Hepatocyte (in vitro differentiated cells): ENCODE results near the gene HOXB4. TPM values are rescaled to one million over a fixed set of nuclear protein-coding genes. Genes with fewer than 3 reads are reported as not detected.

Experiments used
- DNase-seq: peaks from one replicate; pipeline ENCODE4 v3.0.0-alpha.2; 2016; ENCODE audit warnings: low spot score
- H2AFZ ChIP-seq: fragments of 200-600 bp; sonication (generic); 2 replicates; pipeline ENCODE4 v1.6.0; 2016; ENCODE audit warnings: antibody characterized with exemption, mild to moderate bottlenecking
- H3K27ac ChIP-seq: fragments of 200-600 bp; sonication (generic); 2 replicates; pipeline ENCODE4 v1.5.1; 2016; ENCODE audit warnings: mild to moderate bottlenecking
- H3K27me3 ChIP-seq: fragments of 200-600 bp; sonication (generic); 2 replicates; pipeline ENCODE4 v1.6.1; 2016
- H3K36me3 ChIP-seq: fragments of 200-600 bp; sonication (generic); replicated peaks from 2 replicates; pipeline ENCODE4 v1.5.1; 2016; ENCODE audit warnings: low read depth; ENCODE audit not compliant: insufficient read depth
- H3K4me1 ChIP-seq: fragments of 200-600 bp; sonication (generic); 2 replicates; pipeline ENCODE4 v1.5.1; 2016; ENCODE audit warnings: mild to moderate bottlenecking, moderate library complexity; ENCODE audit not compliant: insufficient read depth
- H3K4me2 ChIP-seq: fragments of 200-600 bp; sonication (generic); 2 replicates; pipeline ENCODE4 v1.6.0; 2016
- H3K4me3 ChIP-seq: fragments of 200-600 bp; sonication (generic); 2 replicates; pipeline ENCODE4 v1.5.1; 2016; ENCODE audit warnings: mild to moderate bottlenecking
- H3K79me2 ChIP-seq: fragments of 200-600 bp; sonication (generic); 2 replicates; pipeline ENCODE4 v1.6.0; 2017; ENCODE audit warnings: mild to moderate bottlenecking
- H3K9me2 ChIP-seq: fragments of 200-600 bp; sonication (generic); replicated peaks from 2 replicates; pipeline ENCODE4 v1.6.0; 2017; ENCODE audit warnings: mild to moderate bottlenecking; ENCODE audit not compliant: insufficient read depth
- H3K9me3 ChIP-seq: fragments of 200-600 bp; sonication (generic); 2 replicates; pipeline ENCODE4 v1.5.1; 2016; ENCODE audit warnings: low read depth, mild to moderate bottlenecking
- H4K20me1 ChIP-seq: fragments of 200-600 bp; sonication (generic); 2 replicates; pipeline ENCODE4 v1.6.0; 2016; ENCODE audit warnings: mild to moderate bottlenecking; ENCODE audit not compliant: insufficient read depth, poor library complexity, severe bottlenecking
- EZH2 ChIP-seq: fragments of 200-600 bp; sonication (generic); IDR thresholded peaks from 2 replicates; pipeline ENCODE4 v1.6.1; 2016; ENCODE audit warnings: antibody characterized with exemption, mild to moderate bottlenecking, borderline replicate concordance
- EZH2phosphoT487 ChIP-seq: fragments of 200-600 bp; sonication (generic); IDR thresholded peaks from one replicate; pipeline ENCODE4 v1.6.1; 2018; ENCODE audit warnings: antibody characterized with exemption, mild to moderate bottlenecking, low read depth, moderate library complexity; ENCODE audit not compliant: unreplicated experiment, severe bottlenecking
- WGBS: methylation state at CpG from one replicate; pipeline ENCODE4 v1.1.6; 2016; ENCODE audit warnings: low lambda C conversion rate; ENCODE audit errors: missing lambda C conversion rate; 5-methylcytosine and 5-hydroxymethylcytosine counted together
- polyA plus RNA-seq: library from polyadenylated mRNA; unstranded; fragments of >200 nt; fragmentation: Nextera tagmentation; extraction: Ambion mirVana; gene quantifications from 2 replicates; pipeline ENCODE4 v1.2.1, GENCODE V29; 2016
- total RNA-seq: library from RNA; depleted of rRNA; stranded (reverse); fragments of >200 nt; gene quantifications from 2 replicates; pipeline ENCODE4 v1.2.3, GENCODE V29; 2014
- TF ChIP-seq, protein P1 (sequence below): fragments of 200-600 bp; sonication (generic); IDR thresholded peaks from 2 replicates; pipeline ENCODE4 v1.5.1; 2016; ENCODE audit warnings: antibody characterized with exemption, mild to moderate bottlenecking; ENCODE audit not compliant: poor library complexity

HOXB4 gene
- total and polyA plus RNA-seq, 2 experiments from 2014 or later = 1.8 to 2.2 TPM

DNA sequence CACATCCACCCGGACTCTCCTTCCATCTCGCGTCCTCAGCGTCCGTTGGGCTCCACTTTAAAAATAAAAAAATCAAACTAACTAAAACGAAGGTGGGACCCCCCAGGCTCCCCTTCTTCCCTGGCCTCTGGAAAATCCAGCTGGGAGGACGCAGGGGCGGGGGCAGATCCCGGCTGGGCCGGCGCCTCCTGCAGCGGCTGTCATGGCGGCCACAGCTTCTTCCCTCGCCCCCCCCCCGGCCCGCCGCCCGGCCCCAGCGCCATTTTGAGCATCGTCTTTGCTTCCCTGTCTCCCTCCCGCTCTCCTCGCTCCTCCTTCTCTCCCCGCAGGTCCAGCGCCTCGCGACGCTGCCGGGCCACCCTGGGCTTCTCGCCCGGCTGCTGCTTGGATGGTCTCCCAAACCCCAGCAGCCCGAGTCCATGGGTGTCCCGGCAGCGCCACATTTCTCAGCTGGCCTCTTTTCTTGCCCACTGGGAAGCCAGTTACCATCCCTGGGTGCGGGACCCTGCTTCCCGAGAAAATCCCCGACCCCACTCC, 36.5 kb downstream of the HOXB4 start:
- Histone ChIP-seq H4K20me1 (no peaks in the 10 kb centered on the region), H3K27me3 (peaks cover 77% of the 10 kb centered on the region), H3K4me1 (peaks cover 14% of the 10 kb centered on the region), H3K4me2 (peak overlapping the region; percentile 91), H3K27ac (peak overlapping the region; percentile 96), H2AFZ (peak overlapping the region; percentile 53), H3K9me2 (no peaks in the 10 kb centered on the region), H3K36me3 (no peaks in the 10 kb centered on the region), H3K9me3 (no peaks in the 10 kb centered on the region), H3K79me2 (peaks cover 20% of the 10 kb centered on the region), H3K4me3 (peak overlapping the region; percentile 28)
- DNase-seq = peak; percentile 50
- TF ChIP-seq, protein P1, sequence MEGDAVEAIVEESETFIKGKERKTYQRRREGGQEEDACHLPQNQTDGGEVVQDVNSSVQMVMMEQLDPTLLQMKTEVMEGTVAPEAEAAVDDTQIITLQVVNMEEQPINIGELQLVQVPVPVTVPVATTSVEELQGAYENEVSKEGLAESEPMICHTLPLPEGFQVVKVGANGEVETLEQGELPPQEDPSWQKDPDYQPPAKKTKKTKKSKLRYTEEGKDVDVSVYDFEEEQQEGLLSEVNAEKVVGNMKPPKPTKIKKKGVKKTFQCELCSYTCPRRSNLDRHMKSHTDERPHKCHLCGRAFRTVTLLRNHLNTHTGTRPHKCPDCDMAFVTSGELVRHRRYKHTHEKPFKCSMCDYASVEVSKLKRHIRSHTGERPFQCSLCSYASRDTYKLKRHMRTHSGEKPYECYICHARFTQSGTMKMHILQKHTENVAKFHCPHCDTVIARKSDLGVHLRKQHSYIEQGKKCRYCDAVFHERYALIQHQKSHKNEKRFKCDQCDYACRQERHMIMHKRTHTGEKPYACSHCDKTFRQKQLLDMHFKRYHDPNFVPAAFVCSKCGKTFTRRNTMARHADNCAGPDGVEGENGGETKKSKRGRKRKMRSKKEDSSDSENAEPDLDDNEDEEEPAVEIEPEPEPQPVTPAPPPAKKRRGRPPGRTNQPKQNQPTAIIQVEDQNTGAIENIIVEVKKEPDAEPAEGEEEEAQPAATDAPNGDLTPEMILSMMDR = no peak
- TF ChIP-seq EZH2 = peak; percentile 21
- WGBS = 6% methylated on average over 23 of the region's 36 CpGs

DNA sequence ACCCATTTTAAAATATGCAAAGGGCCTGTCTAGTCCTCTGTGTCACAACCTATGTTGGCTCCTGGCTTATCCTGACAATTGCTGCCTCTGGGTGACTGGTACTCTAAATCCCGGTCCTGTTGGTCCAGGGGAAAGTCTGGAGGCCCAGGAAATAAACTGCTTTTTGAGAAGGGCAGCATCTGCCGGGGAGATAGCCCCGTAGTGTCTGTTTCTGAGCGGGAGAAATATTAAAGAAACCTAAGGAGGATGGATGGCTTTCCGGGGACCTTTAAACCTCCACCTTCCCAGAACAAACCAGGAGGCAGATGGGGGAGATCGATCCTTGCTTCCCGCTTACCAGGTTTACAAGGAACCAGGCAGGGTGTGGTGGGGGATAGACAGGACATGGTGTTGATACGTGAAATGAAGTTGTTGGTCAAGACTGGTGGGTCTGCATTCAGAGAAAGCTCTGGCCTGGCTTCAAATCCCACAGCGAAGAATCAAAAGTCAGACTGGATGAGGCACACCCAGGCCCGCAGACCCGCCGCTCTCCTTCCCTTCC, 37.0 kb downstream of the HOXB4 start:
- no peaks in the 10 kb centered on the region for H3K36me3 ChIP-seq
- H3K4me2 ChIP-seq = peak overlapping the region; percentile 91
- H2AFZ ChIP-seq = peak overlapping the region; percentile 53
- no peaks in the 10 kb centered on the region for H4K20me1 ChIP-seq
- WGBS = 28% methylated on average over 12 of the region's 12 CpGs
- H3K9me2 ChIP-seq = no peaks in the 10 kb centered on the region
- TF ChIP-seq, protein P1 = no peak
- TF ChIP-seq EZH2phosphoT487 = no peak
- TF ChIP-seq EZH2 = no peak
- no peak for DNase-seq
- H3K79me2 ChIP-seq = peaks cover 20% of the 10 kb centered on the region
- peaks cover 76% of the 10 kb centered on the region for H3K27me3 ChIP-seq
- H3K4me3 ChIP-seq = peak overlapping the region; percentile 28
- H3K9me3 ChIP-seq = no peaks in the 10 kb centered on the region
- H3K4me1 ChIP-seq = peaks cover 14% of the 10 kb centered on the region
- peak overlapping the region; percentile 96 for H3K27ac ChIP-seq

- Histone ChIP-seq H3K9me2 (no peaks in the 10 kb centered on the region), H2AFZ (no peak overlapping the region), H3K36me3 (no peaks in the 10 kb centered on the region), H3K79me2 (peaks cover 20% of the 10 kb centered on the region), H3K27me3 (peaks cover 73% of the 10 kb centered on the region), H3K27ac (no peak overlapping the region), H3K4me2 (no peak overlapping the region), H3K4me1 (peaks cover 8% of the 10 kb centered on the region), H4K20me1 (no peaks in the 10 kb centered on the region), H3K9me3 (no peaks in the 10 kb centered on the region), H3K4me3 (no peak overlapping the region)
- DNase-seq = no peak
- 80% methylated on average over 1 of the region's 1 CpG for WGBS
- TF ChIP-seq EZH2 (no peak), EZH2phosphoT487 (no peak)
- TF ChIP-seq, protein P1 = no peak
Measured at GRCh38 chr17:48540213-48540612, 37.9 kb downstream of the HOXB4 start.
